ENCODE measurements around the gene CLDN5.

The CLDN5 gene

GRCh38 chr22:19503367-19503766 is 20.8 kb downstream of the CLDN5 start:
- no peak for DNase-seq (ENCODE audit: low read depth)

DNA sequence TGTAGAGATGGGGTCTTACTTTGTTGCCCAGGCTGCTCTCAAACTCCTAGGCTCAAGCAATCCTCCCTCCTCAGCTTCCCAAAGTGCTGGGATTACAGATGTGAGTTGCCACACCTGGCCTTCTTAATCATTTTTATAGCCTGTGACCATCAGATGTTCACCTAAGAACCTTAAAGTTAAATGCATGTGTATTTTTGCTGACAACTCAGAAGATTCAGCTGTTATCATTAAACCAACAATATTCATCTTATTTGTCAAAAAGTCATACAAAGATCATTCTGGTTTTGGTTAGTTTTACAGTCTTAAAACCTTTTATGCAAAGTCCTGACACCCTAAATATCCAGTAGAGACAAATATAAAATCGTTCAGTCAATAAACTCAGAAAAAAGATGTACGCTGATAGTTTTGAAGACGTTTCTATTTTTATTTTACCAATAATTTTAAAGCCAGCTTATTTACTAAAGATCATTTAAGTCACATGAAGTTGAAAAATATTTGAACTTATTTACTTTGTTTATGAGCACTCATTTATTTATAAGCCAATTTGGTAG is 22.2 kb downstream of the CLDN5 start:
- DNase-seq (ENCODE audit: low read depth) = no peak

- DNase-seq (ENCODE audit: low read depth) = no peak
These were observed 24.3 kb downstream of the CLDN5 start for GRCh38 chr22:19499880-19500242.

DNA sequence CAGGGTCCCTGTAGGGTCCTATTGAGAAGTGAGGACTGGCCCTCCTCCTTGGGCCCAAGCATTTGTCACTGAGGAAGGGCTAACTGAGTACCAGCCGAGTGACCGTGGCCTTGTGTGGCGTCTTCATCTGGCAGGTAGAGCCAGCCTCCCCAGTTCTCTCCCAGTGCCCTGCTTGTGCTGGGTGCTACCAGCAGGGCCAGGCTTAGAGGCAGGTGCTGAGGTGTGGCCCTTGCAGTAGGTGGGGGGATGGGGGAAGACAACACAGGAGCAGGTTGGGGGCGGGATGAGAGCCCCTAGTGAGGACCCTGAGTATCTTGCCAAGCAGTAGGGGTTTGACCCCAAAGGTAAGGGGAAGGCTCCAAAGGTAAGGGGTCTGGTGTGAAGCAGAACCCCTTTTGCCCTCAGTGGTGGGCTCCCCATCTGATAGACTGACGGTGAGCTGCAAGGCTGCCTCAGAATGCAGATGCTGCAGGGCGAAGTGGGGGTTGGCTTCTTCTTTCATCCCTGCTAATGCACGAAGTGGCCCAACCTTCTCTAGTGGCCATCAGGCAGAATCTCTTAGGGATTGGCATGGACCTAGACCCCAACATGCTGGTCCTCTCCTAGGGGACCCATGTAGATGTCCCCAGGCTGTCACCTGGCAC is 24.9 kb downstream of the CLDN5 start:
- DNase-seq (ENCODE audit: low read depth) = no peak

GRCh38 chr22:19498866-19499190 is 25.4 kb downstream of the CLDN5 start:
- no peak for DNase-seq (ENCODE audit: low read depth)

GRCh38 chr22:19498154-19498865 is 25.9 kb downstream of the CLDN5 start:
- no peak for DNase-seq (ENCODE audit: low read depth)

DNA sequence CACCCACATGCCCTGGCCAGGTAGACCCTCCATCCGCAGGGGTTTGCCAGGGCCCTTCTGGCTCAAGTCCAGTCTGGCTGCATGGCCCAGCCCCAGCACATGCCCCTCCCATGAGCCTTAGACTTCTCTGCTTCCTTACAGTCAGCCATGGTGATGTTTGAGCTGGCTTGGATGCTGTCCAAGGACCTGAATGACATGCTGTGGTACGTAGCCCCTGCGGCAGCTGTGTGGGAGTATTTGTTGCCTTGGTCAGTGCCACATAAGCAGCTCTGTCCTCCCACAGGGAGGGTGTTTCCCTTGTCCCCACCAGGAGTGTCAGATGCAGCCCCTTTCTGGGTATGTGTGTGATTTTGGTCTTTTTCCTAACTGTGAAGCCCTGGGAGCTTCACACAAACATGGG is 27.0 kb downstream of the CLDN5 start:
- no peak for DNase-seq (ENCODE audit: low read depth)

DNA sequence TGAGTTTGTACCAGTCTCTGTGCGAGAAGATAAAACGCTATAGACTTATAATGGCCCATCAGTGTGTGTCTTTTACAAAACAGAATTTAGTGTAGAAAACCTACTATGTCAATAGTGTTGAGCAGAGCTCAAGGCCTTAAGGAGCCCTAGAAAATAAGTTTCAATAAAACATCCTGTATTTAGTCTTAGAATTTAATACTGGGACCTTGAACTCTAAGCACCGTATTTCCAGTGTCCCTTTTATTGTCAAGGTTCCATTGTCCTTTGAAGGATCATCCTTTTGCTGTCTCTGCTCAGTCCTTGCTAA is 27.9 kb downstream of the CLDN5 start:
- DNase-seq (ENCODE audit: low read depth) = no peak

- no peak for DNase-seq (ENCODE audit: low read depth)
These were observed 28.5 kb downstream of the CLDN5 start for GRCh38 chr22:19495562-19496323.

GRCh38 chr22:19494676-19495173 is 29.5 kb downstream of the CLDN5 start:
- no peak for DNase-seq (ENCODE audit: low read depth)

GRCh38 chr22:19494001-19494560 is 30.1 kb downstream of the CLDN5 start:
- DNase-seq (ENCODE audit: low read depth) = no peak

- no peak for DNase-seq (ENCODE audit: low read depth)
These were observed 31.6 kb downstream of the CLDN5 start for GRCh38 chr22:19492504-19493174.

DNA sequence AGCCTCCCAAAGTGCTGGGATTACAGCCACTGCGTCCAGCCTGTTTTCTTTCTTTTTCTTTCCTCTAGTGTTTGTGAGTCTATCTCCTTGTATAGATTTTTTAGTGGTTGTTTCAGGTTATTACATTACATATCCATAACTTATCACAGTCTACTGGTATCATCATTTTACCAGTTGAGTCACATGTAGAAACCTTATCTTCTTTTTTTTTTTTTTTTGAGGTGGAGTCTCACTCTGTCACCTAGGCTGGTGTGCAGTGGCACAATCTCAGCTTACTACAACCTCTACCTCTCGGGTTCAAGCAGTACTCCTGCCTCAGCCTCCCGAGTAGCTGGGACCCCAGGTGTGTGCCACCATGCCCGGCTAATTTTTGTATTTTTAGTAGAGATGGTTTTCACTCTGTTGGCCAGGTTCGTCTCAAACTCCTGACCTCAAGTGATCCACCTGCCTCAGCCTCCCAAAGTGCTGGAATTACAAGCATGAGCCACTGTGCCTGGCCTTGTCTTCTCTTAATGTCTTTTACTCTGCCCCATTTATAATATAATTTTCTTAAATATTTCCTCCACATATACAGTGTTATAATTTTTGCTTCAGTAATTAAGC is 33.5 kb downstream of the CLDN5 start:
- DNase-seq (ENCODE audit: low read depth) = no peak

DNA sequence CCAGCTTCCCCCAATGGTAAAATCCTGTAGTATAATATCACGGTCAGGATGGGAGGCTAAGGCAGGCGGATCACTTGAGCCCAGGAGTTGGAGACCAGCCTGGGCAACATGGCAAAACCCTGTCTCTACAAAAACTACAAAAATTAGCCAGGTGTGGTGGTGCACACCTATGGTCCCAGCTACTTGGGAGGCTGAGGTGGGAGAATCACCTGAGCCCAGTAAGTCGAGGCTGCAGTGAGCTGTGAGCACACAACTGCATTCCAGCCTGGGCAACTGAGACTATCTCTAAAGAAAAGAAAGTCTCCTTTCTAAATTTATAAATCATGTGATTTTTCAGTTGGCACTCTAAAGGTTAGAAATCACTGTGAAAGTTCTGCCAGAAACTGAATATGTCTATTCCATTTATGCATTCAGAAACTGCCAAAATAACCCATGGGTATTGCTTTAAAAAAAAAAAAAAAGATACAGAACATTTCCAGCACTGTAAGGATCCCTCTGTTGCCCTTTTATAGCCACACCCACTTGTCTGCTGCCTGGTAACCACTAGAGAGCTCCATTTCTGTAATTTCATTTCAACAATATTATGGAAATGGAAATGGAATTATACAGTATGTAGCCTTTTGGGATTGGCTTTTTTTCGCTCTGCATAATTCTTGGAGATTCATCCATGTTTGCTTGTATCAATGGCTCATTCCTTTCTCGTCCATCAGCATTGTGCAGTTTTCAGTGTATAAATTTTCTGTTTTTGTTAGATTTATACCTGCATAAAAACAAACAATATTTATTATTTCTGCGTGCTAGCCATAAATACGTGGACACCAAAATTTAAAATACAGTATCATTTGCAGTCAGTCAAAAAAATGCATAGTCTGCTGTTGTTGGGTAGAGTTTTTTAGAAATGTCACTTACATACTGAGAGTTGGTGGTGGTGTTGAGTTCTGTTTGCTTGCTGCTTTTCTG is 35.0 kb downstream of the CLDN5 start:
- DNase-seq (ENCODE audit: low read depth) = no peak

GRCh38 chr22:19488285-19488684 is 35.9 kb downstream of the CLDN5 start:
- no peak for DNase-seq (ENCODE audit: low read depth)

DNA sequence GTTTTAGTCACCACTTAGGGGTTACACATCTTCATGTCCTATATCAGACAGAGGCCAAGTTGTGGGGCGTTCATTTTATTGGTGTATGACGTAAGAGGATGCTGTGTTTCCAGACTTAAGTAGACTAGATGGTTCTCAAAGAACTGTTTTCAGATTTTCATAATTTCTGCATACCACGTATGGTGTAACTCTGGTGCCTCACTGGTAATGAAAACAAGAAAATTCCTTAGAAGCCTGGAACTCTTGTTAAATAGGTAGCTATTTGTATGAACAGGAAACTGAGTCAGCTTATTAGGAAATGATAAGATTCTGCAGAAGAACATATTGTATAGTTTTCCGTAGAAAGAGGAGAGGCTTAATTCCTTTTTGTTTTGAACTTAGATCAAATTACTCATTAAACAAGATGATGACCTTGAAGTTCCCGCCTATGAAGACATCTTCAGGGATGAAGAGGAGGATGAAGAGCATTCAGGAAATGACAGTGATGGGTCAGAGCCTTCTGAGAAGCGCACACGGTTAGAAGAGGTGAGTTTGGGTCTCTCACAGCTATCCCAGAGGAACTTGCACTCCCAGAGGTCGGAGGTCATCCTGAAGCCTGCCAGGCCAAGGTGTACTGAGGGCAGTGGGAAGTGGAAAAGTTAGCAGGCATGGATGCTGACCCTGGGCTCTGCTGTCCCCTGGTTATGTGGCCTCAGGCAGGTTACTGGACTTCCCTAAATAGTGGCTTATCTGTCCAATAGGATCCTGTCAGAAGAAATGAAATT is 40.5 kb downstream of the CLDN5 start:
- DNase-seq (ENCODE audit: low read depth) = no peak

DNA sequence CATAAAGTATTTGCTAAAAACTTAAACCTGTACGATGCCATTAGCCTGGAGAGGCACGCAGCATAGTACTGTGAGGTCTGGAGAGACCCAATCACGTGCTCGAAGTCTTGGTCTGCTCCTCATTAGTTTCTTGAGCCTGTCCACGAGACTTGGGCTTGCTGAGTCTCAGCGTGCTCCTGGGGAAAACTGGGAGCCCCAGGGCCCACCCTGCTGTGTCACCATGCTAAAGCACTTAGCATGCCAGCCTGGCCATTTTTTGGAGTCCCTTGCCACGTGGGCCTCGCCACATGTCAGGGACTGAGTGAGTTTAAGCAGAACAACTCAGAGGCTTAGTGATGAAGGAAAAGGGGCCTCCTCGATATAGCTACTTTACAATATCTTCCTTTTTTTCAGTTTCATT is 41.9 kb downstream of the CLDN5 start:
- no peak for DNase-seq (ENCODE audit: low read depth)

DNA sequence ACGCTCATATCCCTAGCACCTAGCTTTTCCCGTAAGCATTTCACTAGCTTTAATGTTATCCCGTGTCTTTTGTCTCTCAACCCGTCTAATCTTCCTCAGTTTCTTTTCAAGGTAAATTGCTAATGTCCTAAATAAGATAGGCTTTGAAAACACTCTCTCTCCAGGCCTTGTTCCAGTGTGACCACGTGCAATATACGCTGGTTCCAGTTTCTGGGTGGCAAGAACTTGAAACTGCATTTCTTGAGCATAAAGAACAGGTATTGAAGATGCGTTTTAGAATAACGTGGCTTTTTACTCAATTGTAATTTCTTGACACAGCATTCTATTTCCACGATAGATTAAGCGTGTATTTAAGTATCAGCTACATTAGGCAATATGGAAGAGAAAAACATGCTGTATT is 43.4 kb downstream of the CLDN5 start:
- DNase-seq (ENCODE audit: low read depth) = no peak

DNA sequence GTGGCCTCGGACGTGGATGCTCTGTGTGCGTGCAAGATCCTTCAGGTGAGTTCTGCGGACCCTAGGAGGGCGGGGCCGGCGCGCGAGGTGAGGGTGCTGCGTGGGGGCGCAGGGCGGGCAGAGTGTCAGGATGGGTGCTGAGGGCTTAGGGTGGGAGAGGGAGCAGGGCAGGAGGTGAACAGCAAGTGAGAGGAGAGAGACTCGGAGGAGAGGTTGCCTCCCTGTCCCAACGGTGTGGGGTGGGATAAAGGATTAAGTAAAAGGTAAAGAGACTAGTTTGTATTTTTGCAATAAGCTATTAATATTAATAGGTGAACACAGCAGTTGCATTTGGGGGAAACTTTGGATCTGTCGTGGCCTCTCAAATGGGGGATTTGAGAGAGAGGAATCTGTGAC is 44.0 kb downstream of the CLDN5 start:
- DNase-seq (ENCODE audit: low read depth) = no peak
